ENCODE results near the gene PAQR4. TPM values are rescaled to one million over a fixed set of nuclear protein-coding genes. Genes with fewer than 3 reads are reported as not detected.

The PAQR4 gene
- total RNA-seq, 1 donor from 2014 or later = 9.2 TPM

DNA sequence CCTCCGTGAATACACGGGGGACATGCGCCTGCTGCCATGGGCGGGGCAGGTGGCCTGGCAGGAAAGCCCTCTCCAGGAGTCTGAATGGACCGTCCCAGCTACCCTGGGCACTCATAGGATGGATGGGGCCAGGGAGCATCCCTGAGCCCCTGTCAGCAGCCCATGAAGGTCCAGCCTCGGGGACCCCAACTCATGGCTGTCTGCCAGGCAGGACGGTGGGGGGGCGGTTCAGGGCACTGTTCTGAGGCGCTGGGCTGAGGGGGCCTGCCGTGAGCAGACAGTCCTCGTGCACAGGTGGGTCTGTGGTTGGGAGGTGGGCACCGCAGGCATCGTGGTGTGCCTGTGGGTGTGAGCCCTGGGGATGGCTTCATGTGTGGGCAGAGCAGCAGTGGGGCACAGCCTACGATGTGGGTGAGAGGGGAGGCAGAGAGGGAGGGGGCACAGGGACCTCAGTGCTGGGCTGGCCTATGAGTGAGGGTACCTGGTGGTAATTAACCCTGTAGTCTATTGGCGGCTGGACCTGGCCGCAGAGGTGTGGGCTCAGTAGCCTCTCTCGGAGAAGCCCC is 17.6 kb downstream of the PAQR4 start:
- intact Hi-C loops (cut with DNase I) = no loop called here
- no peak overlapping the region for H3K4me3 ChIP-seq
- no peaks in the 10 kb centered on the region for H3K27me3 ChIP-seq
- no peak for DNase-seq (ENCODE audit: low spot score in 2 of 2)
- no peaks in the 10 kb centered on the region for H3K9me3 ChIP-seq
- H3K4me1 ChIP-seq = peaks cover 3 to 5% of the 10 kb centered on the region in 2 donors
- TF ChIP-seq, protein P1, sequence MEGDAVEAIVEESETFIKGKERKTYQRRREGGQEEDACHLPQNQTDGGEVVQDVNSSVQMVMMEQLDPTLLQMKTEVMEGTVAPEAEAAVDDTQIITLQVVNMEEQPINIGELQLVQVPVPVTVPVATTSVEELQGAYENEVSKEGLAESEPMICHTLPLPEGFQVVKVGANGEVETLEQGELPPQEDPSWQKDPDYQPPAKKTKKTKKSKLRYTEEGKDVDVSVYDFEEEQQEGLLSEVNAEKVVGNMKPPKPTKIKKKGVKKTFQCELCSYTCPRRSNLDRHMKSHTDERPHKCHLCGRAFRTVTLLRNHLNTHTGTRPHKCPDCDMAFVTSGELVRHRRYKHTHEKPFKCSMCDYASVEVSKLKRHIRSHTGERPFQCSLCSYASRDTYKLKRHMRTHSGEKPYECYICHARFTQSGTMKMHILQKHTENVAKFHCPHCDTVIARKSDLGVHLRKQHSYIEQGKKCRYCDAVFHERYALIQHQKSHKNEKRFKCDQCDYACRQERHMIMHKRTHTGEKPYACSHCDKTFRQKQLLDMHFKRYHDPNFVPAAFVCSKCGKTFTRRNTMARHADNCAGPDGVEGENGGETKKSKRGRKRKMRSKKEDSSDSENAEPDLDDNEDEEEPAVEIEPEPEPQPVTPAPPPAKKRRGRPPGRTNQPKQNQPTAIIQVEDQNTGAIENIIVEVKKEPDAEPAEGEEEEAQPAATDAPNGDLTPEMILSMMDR (IDR thresholded peaks at IDR 0.05) = no peak
- no peaks in the 10 kb centered on the region for H3K36me3 ChIP-seq
- no peak overlapping the region for H3K27ac ChIP-seq

DNA sequence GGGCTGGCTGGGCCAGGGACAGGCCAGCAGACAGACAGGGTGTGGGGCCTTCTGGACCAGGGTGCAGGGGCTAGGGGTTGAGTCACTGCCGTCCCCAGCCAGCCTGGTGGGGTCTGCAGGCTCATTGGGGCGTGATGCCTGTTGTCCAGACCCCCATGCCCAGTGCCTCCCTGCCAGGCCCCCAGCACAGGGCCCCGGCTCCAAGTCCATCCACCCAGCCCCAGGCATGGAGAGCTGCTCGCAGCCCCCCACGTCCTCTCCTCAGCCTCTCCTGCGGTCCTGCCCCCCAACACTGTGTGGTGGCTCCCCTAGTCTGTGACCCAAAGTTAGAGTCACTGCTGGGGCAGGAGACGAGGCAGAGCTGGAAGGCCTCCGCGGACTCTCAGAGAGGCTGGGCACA is 18.1 kb downstream of the PAQR4 start:
- Histone ChIP-seq H3K9me3 (no peaks in the 10 kb centered on the region), H3K36me3 (no peaks in the 10 kb centered on the region), H3K4me3 (no peak overlapping the region), H3K27ac (no peak overlapping the region), H3K4me1 (peaks cover 3 to 5% of the 10 kb centered on the region in 2 donors), H3K27me3 (no peaks in the 10 kb centered on the region)
- no peak for DNase-seq (ENCODE audit: low spot score in 2 of 2)
- TF ChIP-seq, protein P1 (IDR thresholded peaks at IDR 0.05) = no peak
- intact Hi-C loops (cut with DNase I) = no loop called here

DNA sequence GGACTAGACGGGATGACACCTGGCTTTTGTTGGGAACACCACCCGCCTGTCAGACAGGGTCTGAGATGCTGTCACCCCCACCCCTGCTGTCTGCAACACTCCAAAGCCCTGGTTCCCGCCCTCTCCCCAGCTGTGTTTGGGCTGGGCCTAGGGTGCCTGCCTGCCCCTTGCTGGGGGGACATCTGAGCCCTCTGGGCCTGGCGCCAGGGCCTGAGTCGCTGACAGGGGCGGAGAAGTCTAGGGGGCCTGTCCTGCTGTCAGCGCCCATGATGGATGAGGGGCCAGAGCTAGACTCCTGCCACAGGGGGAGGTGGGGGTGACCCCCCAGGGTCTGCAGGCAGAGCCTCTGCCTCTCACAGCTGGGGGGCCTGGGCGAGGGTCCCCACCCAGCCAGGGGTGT is 18.7 kb downstream of the PAQR4 start:
- H3K36me3 ChIP-seq = no peaks in the 10 kb centered on the region
- peaks cover 3 to 5% of the 10 kb centered on the region in 2 donors for H3K4me1 ChIP-seq
- H3K4me3 ChIP-seq = no peak overlapping the region
- DNase-seq (ENCODE audit: low spot score in 2 of 2) = no peak
- H3K27me3 ChIP-seq = no peaks in the 10 kb centered on the region
- TF ChIP-seq, protein P1 (IDR thresholded peaks at IDR 0.05) = no peak
- intact Hi-C loops (cut with DNase I) = no loop called here
- no peak overlapping the region for H3K27ac ChIP-seq
- no peaks in the 10 kb centered on the region for H3K9me3 ChIP-seq

DNA sequence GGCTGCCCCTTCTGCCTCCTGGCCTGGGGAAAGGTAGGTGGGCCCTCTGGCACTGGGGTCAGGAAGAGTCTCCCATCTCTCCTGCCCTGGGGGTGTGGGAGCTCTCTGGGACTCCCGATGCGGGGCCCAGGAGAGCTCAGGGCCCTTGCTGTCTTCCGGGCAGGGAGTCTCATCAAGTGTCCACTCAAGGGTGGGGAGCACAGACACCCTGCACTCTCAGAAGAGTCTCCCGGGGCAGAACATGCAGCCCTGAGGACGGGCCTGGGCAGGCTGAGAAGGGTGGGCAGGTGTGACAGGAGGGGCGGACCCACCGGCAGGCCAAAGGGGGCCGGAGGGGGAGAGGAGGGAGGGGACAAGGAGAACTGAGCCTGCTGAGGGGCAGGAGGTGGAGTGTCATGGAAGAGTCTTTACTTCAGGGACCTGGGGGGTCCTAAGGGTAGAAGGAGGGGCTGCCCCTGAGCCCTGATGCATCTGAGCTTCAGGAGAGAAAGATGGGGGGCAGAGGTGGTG is 19.5 kb downstream of the PAQR4 start:
- Histone ChIP-seq H3K4me3 (no peak overlapping the region), H3K27me3 (no peaks in the 10 kb centered on the region), H3K9me3 (no peaks in the 10 kb centered on the region), H3K4me1 (peaks cover 3% of the 10 kb centered on the region in 2 donors), H3K27ac (no peak overlapping the region), H3K36me3 (no peaks in the 10 kb centered on the region)
- TF ChIP-seq, protein P1 (IDR thresholded peaks at IDR 0.05) = no peak
- intact Hi-C loops (cut with DNase I) = no loop called here
- no peak for DNase-seq (ENCODE audit: low spot score in 2 of 2)

DNA sequence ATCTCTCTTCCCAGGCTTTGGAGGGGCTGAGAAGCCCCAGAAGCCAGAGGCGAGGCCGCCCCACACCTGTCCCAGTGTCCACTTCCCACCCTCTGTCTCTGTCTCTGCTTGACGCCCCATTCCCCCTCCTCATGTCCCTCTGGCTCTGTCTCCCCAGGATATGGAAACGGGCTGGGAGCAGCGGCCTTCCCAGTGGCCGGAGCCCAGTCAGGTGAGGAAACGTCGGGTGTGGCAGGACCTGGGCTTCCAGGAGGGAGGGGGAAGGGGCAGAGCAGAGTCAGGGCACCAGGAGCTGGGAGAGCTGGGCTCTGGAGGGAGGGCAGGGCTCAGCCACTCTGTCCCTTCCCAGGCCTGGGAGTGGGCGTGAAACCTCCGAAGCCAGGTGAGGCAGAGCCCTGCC is 21.7 kb downstream of the PAQR4 start:
- Histone ChIP-seq H3K4me3 (no peak overlapping the region), H3K36me3 (no peaks in the 10 kb centered on the region), H3K27me3 (no peaks in the 10 kb centered on the region), H3K27ac (no peak overlapping the region), H3K4me1 (peaks cover 0 to 3% of the 10 kb centered on the region in 2 donors), H3K9me3 (no peaks in the 10 kb centered on the region)
- TF ChIP-seq, protein P1 (IDR thresholded peaks at IDR 0.05) = no peak
- intact Hi-C loops (cut with DNase I) = no loop called here
- no peak for DNase-seq (ENCODE audit: low spot score in 2 of 2)
